Caco-2 (cell line): ENCODE data around the gene PCGF3. TPM values are rescaled to one million over a fixed set of nuclear protein-coding genes. Genes with fewer than 3 reads are reported as not detected.
"Not testable (repeated sequence)": the region's sequence is repeated elsewhere in the genome, so short reads cannot be mapped to it uniquely, and the experiment has no call there.

Experiments
- BruUV-seq: library from RNA; stranded (reverse); fragments of 400-500 nt; replicated peaks from 2 replicates; lab custom pipeline; 2021; lab: Mats Ljungman, UMichigan
- CTCF ChIA-PET: fragments of 300-600 bp; sonication (Branson Sonifier 250); formaldehyde crosslinking; loops from one replicate; lab custom pipeline; 2022; ENCODE audit warnings: antibody characterized with exemption; lab: Charles Lee
- POLR2A ChIA-PET: fragments of 300-600 bp; sonication (Branson Sonifier 250); formaldehyde crosslinking; loops from one replicate; lab custom pipeline; 2022; ENCODE audit warnings: antibody characterized with exemption; lab: Charles Lee
- DNase-seq, 2 experiments: peaks; one replicate each; pipeline versions ENCODE4 v3.0.0 to v3.0.0-alpha.2; 2020 to 2022
- H3K27me3 ChIP-seq: replicated peaks from 2 replicates; pipeline ENCODE4 v1.6.0; 2011; ENCODE audit warnings: low read length; ENCODE audit not compliant: control insufficient read depth, insufficient read depth
- H3K36me3 ChIP-seq: 2 replicates; pipeline ENCODE4 v1.5.1; 2011; ENCODE audit warnings: low read length; ENCODE audit not compliant: control insufficient read depth, insufficient read depth
- H3K4me1 ChIP-seq: fragments of 250-450 bp; sonication (Bioruptor Pico); 2 replicates; pipeline ENCODE4 v1.5.1; 2020; ENCODE audit warnings: mild to moderate bottlenecking
- H3K4me3 ChIP-seq: 2 replicates; pipeline ENCODE4 v1.5.1; 2011; ENCODE audit warnings: low read depth, mild to moderate bottlenecking, control low read depth, low read length
- H3K9me3 ChIP-seq: fragments of 250-450 bp; sonication (Bioruptor Pico); 2 replicates; pipeline ENCODE4 v1.5.1; 2020; ENCODE audit warnings: mild to moderate bottlenecking, moderate library complexity
- H3K27ac Mint-ChIP-seq: one replicate; pipeline ENCODE4 v1.8.0; 2022; ENCODE audit warnings: mixed read lengths; ENCODE audit not compliant: unreplicated experiment
- H3K27me3 Mint-ChIP-seq: one replicate; pipeline ENCODE4 v1.8.0; 2022; ENCODE audit warnings: mixed read lengths; ENCODE audit not compliant: insufficient read depth, unreplicated experiment
- H3K36me3 Mint-ChIP-seq: one replicate; pipeline ENCODE4 v1.8.0; 2022; ENCODE audit warnings: mild to moderate bottlenecking, mixed read lengths; ENCODE audit not compliant: insufficient read depth, unreplicated experiment
- H3K4me1 Mint-ChIP-seq: one replicate; pipeline ENCODE4 v1.8.0; 2022; ENCODE audit warnings: low read depth, mixed read lengths; ENCODE audit not compliant: unreplicated experiment
- H3K4me3 Mint-ChIP-seq: one replicate; pipeline ENCODE4 v1.8.0; 2022; ENCODE audit warnings: mild to moderate bottlenecking, moderate library complexity, mixed read lengths; ENCODE audit not compliant: unreplicated experiment
- H3K9me3 Mint-ChIP-seq: one replicate; pipeline ENCODE4 v1.8.0; 2022; ENCODE audit warnings: mixed read lengths; ENCODE audit not compliant: unreplicated experiment
- intact Hi-C: fragments of 100-400 bp; cut with micrococcal nuclease; formaldehyde crosslinking; loops from one replicate; pipeline ENCODE4 v1.10.0; 2022; ENCODE audit not compliant: unreplicated experiment
- total RNA-seq: library from RNA; stranded (reverse); gene quantifications from 2 replicates; pipeline ENCODE4 v1.2.3, GENCODE V29; 2022
- TF ChIP-seq, protein P1 (sequence below), 2 experiments: fragments of 200-600 bp in 1 of 2; IDR thresholded peaks; 1 replicate in 1 of 2; 2 replicates in 1 of 2; pipeline versions ENCODE4 v1.5.1 to v1.8.0; 2011 to 2022; ENCODE audit warnings: antibody characterized with exemption in 1 of 2, control low read depth in 1 of 2, inconsistent platforms in 1 of 2, low read depth in 1 of 2, low read length in 1 of 2, mild to moderate bottlenecking in 1 of 2, moderate library complexity in 1 of 2; ENCODE audit not compliant: insufficient read depth in 1 of 2, severe bottlenecking in 1 of 2, unreplicated experiment in 1 of 2

PCGF3 gene
- total RNA-seq, 1 experiment from 2014 or later: 38.0 TPM

DNA sequence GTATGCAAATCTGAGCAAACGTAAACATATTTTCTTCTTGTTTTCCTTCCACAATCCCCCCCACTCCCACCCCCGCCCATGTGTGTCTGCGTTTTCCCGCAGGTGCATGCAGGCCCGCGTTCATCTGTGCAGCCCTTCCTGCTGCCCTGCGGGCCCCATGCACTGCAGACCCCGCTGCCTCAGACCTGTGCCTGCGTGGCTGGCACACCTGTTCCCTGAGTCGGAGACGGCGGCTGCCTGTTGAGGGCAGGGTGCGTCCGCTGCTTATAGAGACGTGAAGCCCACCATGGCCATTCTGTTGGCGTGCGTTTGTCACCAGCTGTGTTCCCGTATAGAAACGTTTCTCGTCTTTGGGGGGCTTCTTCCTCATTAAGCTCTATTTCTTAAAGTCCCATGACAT is 51.5 kb downstream of the PCGF3 start:
- Mint-ChIP-seq H3K27ac (no peak overlapping the region), H3K27me3 (no peaks in the 10 kb centered on the region), H3K4me1 (no peaks in the 10 kb centered on the region), H3K36me3 (peaks cover 67% of the 10 kb centered on the region), H3K9me3 (peaks cover 20% of the 10 kb centered on the region), H3K4me3 (no peak overlapping the region)
- no peaks in the 10 kb centered on the region for H3K4me1 ChIP-seq
- TF ChIP-seq, protein P1, sequence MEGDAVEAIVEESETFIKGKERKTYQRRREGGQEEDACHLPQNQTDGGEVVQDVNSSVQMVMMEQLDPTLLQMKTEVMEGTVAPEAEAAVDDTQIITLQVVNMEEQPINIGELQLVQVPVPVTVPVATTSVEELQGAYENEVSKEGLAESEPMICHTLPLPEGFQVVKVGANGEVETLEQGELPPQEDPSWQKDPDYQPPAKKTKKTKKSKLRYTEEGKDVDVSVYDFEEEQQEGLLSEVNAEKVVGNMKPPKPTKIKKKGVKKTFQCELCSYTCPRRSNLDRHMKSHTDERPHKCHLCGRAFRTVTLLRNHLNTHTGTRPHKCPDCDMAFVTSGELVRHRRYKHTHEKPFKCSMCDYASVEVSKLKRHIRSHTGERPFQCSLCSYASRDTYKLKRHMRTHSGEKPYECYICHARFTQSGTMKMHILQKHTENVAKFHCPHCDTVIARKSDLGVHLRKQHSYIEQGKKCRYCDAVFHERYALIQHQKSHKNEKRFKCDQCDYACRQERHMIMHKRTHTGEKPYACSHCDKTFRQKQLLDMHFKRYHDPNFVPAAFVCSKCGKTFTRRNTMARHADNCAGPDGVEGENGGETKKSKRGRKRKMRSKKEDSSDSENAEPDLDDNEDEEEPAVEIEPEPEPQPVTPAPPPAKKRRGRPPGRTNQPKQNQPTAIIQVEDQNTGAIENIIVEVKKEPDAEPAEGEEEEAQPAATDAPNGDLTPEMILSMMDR (IDR thresholded peaks at IDR 0.05; ENCODE audit: insufficient read depth in 1 of 2, low read depth in 1 of 2, low read length in 1 of 2, severe bottlenecking in 1 of 2, unreplicated experiment in 1 of 2): no peak
- H3K4me3 ChIP-seq: no peak overlapping the region
- no TSS peak for BruUV-seq
- no peak for DNase-seq
- ChIA-PET CTCF (no interaction called here), POLR2A (no interaction called here)
- no peaks in the 10 kb centered on the region for H3K9me3 ChIP-seq
- peaks cover 3% of the 10 kb centered on the region for H3K36me3 ChIP-seq
- intact Hi-C loops: no loop called here
- H3K27me3 ChIP-seq: no peaks in the 10 kb centered on the region

DNA sequence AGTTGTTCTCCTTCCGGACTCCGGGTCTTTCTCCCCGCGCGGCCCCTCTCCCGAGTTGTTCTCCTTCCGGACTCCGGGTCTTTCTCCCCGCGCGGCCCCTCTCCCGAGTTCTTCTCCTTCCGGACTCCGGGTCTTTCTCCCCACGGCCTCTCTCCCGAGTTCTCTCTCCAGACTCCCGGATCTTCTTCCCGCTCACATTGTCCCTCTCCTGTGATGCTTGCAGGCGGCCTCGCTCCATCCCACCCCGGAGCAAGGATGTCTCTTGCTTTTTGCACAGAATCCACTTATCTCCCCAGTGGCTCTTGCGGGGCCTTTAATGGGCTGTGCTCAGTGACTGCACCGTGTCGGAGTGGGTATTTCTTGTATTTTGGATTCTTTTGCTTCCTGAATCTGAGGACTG is 54.2 kb downstream of the PCGF3 start:
- H3K27me3 ChIP-seq, CTCF ChIA-PET, H3K4me3 Mint-ChIP-seq, H3K36me3 ChIP-seq, H3K4me3 ChIP-seq, DNase-seq, BruUV-seq, intact Hi-C loops, H3K9me3 ChIP-seq, H3K4me1 Mint-ChIP-seq, H3K27me3 Mint-ChIP-seq, POLR2A ChIA-PET, H3K4me1 ChIP-seq: not testable (repeated sequence)
- Mint-ChIP-seq H3K9me3 (peaks cover 20% of the 10 kb centered on the region), H3K27ac (peak overlapping the region; percentile 31), H3K36me3 (peaks cover 82% of the 10 kb centered on the region)

DNA sequence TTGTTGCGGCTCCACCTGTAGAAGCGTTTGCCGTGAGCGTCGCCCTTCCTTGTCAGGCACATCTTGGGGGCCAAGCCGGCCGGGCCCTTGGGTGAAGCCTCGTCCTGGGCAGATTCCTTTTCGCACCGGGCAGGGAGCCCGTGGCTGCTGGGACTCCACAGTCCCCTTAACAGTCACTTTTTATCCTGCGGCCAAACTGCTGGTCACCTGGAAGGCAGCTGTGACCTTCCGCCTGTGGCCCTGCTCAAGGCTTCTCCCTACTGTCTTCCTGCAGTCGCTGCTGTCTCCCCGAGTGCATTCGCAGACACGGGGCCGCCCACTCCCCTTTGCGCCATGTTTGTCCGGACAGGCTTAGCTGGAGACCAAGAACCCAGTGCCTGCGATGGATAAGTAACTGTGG is 55.0 kb downstream of the PCGF3 start:
- Mint-ChIP-seq H3K4me3 (no peak overlapping the region), H3K9me3 (peaks cover 20% of the 10 kb centered on the region), H3K27me3 (no peaks in the 10 kb centered on the region), H3K27ac (peak overlapping the region; percentile 31), H3K4me1 (peaks cover 8% of the 10 kb centered on the region), H3K36me3 (peaks cover 83% of the 10 kb centered on the region)
- BruUV-seq: no TSS peak
- Histone ChIP-seq H3K4me1 (no peaks in the 10 kb centered on the region), H3K36me3 (0 out of 2 replicates have a peak, but pooled peaks cover 3% of the 10 kb centered on the region), H3K9me3 (no peaks in the 10 kb centered on the region), H3K4me3 (no peak overlapping the region), H3K27me3 (no peaks in the 10 kb centered on the region)
- intact Hi-C loops: no loop called here
- TF ChIP-seq, protein P1 (IDR thresholded peaks at IDR 0.05; ENCODE audit: insufficient read depth in 1 of 2, low read depth in 1 of 2, low read length in 1 of 2, severe bottlenecking in 1 of 2, unreplicated experiment in 1 of 2): no peak
- CTCF ChIA-PET: no interaction called here
- POLR2A ChIA-PET: no interaction called here
- DNase-seq: no peak

DNA sequence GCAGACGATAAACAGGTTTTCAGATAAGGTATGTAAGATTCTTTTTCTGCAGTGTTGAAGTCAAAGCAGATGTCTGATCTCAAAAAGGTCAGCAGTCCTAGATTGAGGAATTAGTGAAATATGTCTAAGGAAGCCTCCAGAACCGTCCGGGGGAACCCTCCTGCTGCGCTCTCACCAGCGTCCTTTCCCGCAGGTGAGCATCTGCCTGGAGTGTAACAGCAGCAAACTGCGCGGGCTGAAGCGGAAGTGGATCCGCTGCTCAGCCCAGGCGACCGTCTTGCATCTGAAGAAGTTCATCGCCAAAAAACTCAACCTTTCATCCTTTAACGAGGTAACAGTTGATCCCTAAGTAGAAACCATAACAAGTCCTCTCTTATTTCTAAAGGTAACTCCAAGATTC is 55.5 kb downstream of the PCGF3 start:
- no peak overlapping the region for H3K4me3 Mint-ChIP-seq
- H3K27ac Mint-ChIP-seq: no peak overlapping the region
- CTCF ChIA-PET: no interaction called here
- H3K36me3 Mint-ChIP-seq: peaks cover 88% of the 10 kb centered on the region
- no peaks in the 10 kb centered on the region for H3K27me3 Mint-ChIP-seq
- POLR2A ChIA-PET: no interaction called here
- Histone ChIP-seq H3K4me1 (no peaks in the 10 kb centered on the region), H3K36me3 (peaks cover 5% of the 10 kb centered on the region; the same call in 1 of the 2 replicates), H3K27me3 (no peaks in the 10 kb centered on the region), H3K4me3 (no peak overlapping the region), H3K9me3 (no peaks in the 10 kb centered on the region)
- no TSS peak for BruUV-seq
- no peak for DNase-seq
- H3K4me1 Mint-ChIP-seq: peaks cover 10% of the 10 kb centered on the region
- H3K9me3 Mint-ChIP-seq: peaks cover 20% of the 10 kb centered on the region
- intact Hi-C loops: no loop called here
- TF ChIP-seq, protein P1 (IDR thresholded peaks at IDR 0.05; ENCODE audit: insufficient read depth in 1 of 2, low read depth in 1 of 2, low read length in 1 of 2, severe bottlenecking in 1 of 2, unreplicated experiment in 1 of 2): no peak
